ENCODE results near the gene ANKS3.

GRCh38 chr16:4659363-4660353 lies 74.4 kb downstream of the ANKS3 start:
- TF ChIP-seq FOXM1 (IDR thresholded peaks at IDR 0.05; ENCODE audit: borderline replicate concordance) (no peak), SP1 (IDR thresholded peaks at IDR 0.05) (no peak), FOXA1 (IDR thresholded peaks at IDR 0.05) (no peak), TARDBP (IDR thresholded peaks at IDR 0.05) (no peak), SUZ12 (IDR thresholded peaks at IDR 0.05) (no peak), LEF1 (IDR thresholded peaks at IDR 0.05; ENCODE audit: borderline replicate concordance) (no peak), BHLHE40 (IDR thresholded peaks at IDR 0.05; ENCODE audit: borderline replicate concordance) (no peak), NFRKB (IDR thresholded peaks at IDR 0.05) (no peak)

All from HEK293T (cell line).